H9 (cell line): ENCODE results near the gene VPS26B. TPM values are rescaled to one million over a fixed set of nuclear protein-coding genes. Genes with fewer than 3 reads are reported as not detected.

Source experiments
- DNase-seq: peaks from one replicate; pipeline ENCODE4 v3.0.0-alpha.2; 2017
- H2AFZ ChIP-seq: one replicate; pipeline ENCODE4 v1.6.1; 2013; ENCODE audit warnings: mild to moderate bottlenecking, low read length, control low read depth, moderate library complexity
- H2AK5ac ChIP-seq: 2 replicates; pipeline ENCODE4 v1.6.1; 2013; ENCODE audit warnings: low read length, control low read depth, mixed read lengths; ENCODE audit not compliant: insufficient read length
- H2BK120ac ChIP-seq: one replicate; pipeline ENCODE4 v1.6.1; 2013; ENCODE audit warnings: low read depth, mild to moderate bottlenecking, low read length, control low read depth, inconsistent platforms; ENCODE audit not compliant: poor library complexity, severe bottlenecking
- H2BK12ac ChIP-seq: 2 replicates; pipeline ENCODE4 v1.6.1; 2013; ENCODE audit warnings: low read length, control low read depth, mixed read lengths, low read depth; ENCODE audit not compliant: insufficient read length
- H2BK15ac ChIP-seq: 2 replicates; pipeline ENCODE4 v1.6.1; 2013; ENCODE audit warnings: low read depth, low read length, control low read depth
- H2BK20ac ChIP-seq: one replicate; pipeline ENCODE4 v1.6.1; 2013; ENCODE audit warnings: low read depth, mild to moderate bottlenecking, low read length, control low read depth, inconsistent platforms; ENCODE audit not compliant: poor library complexity, severe bottlenecking
- H2BK5ac ChIP-seq: 2 replicates; pipeline ENCODE4 v1.6.1; 2013; ENCODE audit warnings: low read length, control low read depth, mixed read lengths; ENCODE audit not compliant: insufficient read length
- H3K14ac ChIP-seq: 2 replicates; pipeline ENCODE4 v1.6.1; 2013; ENCODE audit warnings: low read length, control low read depth; ENCODE audit not compliant: insufficient read depth
- H3K18ac ChIP-seq: 2 replicates; pipeline ENCODE4 v1.6.1; 2013; ENCODE audit warnings: low read depth, mild to moderate bottlenecking, mixed read lengths, low read length, control low read depth; ENCODE audit not compliant: insufficient read length
- H3K23ac ChIP-seq: 2 replicates; pipeline ENCODE4 v1.6.1; 2013; ENCODE audit warnings: low read length, control low read depth, mixed read lengths, low read depth; ENCODE audit not compliant: insufficient read length
- H3K23me2 ChIP-seq: 2 replicates; pipeline ENCODE4 v1.6.1; 2013; ENCODE audit warnings: low read depth, mild to moderate bottlenecking, mixed read lengths, low read length, control low read depth; ENCODE audit not compliant: insufficient read length, poor library complexity, severe bottlenecking
- H3K27ac ChIP-seq: 2 replicates; pipeline ENCODE4 v1.5.1; 2013; ENCODE audit warnings: low read length, control low read depth, mixed read lengths, low read depth; ENCODE audit not compliant: insufficient read length
- H3K27me3 ChIP-seq: 2 replicates; pipeline ENCODE4 v1.6.1; 2013; ENCODE audit warnings: low read length, control low read depth, inconsistent platforms; ENCODE audit not compliant: insufficient read depth
- H3K4ac ChIP-seq: 2 replicates; pipeline ENCODE4 v1.6.1; 2013; ENCODE audit warnings: low read depth, mild to moderate bottlenecking, control low read depth, inconsistent platforms, low read length, moderate library complexity
- H3K4me1 ChIP-seq: 2 replicates; pipeline ENCODE4 v1.6.1; 2013; ENCODE audit warnings: low read length, control low read depth, inconsistent platforms; ENCODE audit not compliant: insufficient read depth
- H3K4me2 ChIP-seq: 2 replicates; pipeline ENCODE4 v1.6.1; 2013; ENCODE audit warnings: low read length, control low read depth, mixed read lengths; ENCODE audit not compliant: insufficient read length, insufficient read depth
- H3K56ac ChIP-seq: 2 replicates; pipeline ENCODE4 v1.6.1; 2013; ENCODE audit warnings: low read depth, mild to moderate bottlenecking, mixed read lengths, low read length, control low read depth; ENCODE audit not compliant: insufficient read length
- H3K79me1 ChIP-seq: 2 replicates; pipeline ENCODE4 v1.6.1; 2013; ENCODE audit warnings: low read depth, mild to moderate bottlenecking, moderate library complexity, low read length, control low read depth, inconsistent platforms; ENCODE audit not compliant: insufficient read depth, poor library complexity, severe bottlenecking
- H3K79me2 ChIP-seq: 2 replicates; pipeline ENCODE4 v1.6.1; 2013; ENCODE audit warnings: low read length, control low read depth, inconsistent platforms; ENCODE audit not compliant: insufficient read depth
- H3K9ac ChIP-seq: 2 replicates; pipeline ENCODE4 v1.6.1; 2013; ENCODE audit warnings: low read length, control low read depth, mixed read lengths; ENCODE audit not compliant: insufficient read length; ENCODE audit errors: extremely low read depth
- H3K9me3 ChIP-seq: one replicate; pipeline ENCODE4 v1.6.1; 2013; ENCODE audit warnings: low read depth, low read length, inconsistent platforms; ENCODE audit not compliant: control insufficient read depth
- H3T11ph ChIP-seq: one replicate; pipeline ENCODE4 v1.6.1; 2013; ENCODE audit warnings: mild to moderate bottlenecking, low read length, control low read depth, inconsistent platforms
- H4K20me1 ChIP-seq: one replicate; pipeline ENCODE4 v1.6.1; 2013; ENCODE audit not compliant: control insufficient read depth, insufficient read length, insufficient read depth
- H4K5ac ChIP-seq: 2 replicates; pipeline ENCODE4 v1.6.1; 2013; ENCODE audit warnings: low read depth, mild to moderate bottlenecking, mixed read lengths, low read length, control low read depth; ENCODE audit not compliant: insufficient read length
- H4K8ac ChIP-seq: replicated peaks from 2 replicates; pipeline ENCODE4 v1.6.1; 2013; ENCODE audit warnings: low read length, control low read depth, mixed read lengths, low read depth; ENCODE audit not compliant: insufficient read length
- H4K91ac ChIP-seq: 2 replicates; pipeline ENCODE4 v1.6.1; 2013; ENCODE audit warnings: low read depth, mild to moderate bottlenecking, moderate library complexity, mixed read lengths, low read length, control low read depth; ENCODE audit not compliant: insufficient read length
- H3K27ac Mint-ChIP-seq, 3 experiments: 2 replicates in 2 of 3; 3 replicates in 1 of 3; pipeline ENCODE4 v1.8.0; 2020 to 2021; ENCODE audit warnings: mixed read lengths in 3 of 3, mild to moderate bottlenecking in 1 of 3, moderate library complexity in 1 of 3
- H3K27me3 Mint-ChIP-seq: 2 replicates; pipeline ENCODE4 v1.8.0; 2021; ENCODE audit warnings: low read depth, mild to moderate bottlenecking, moderate library complexity, mixed read lengths
- H3K36me3 Mint-ChIP-seq, 3 experiments: 2 replicates in 2 of 3; 3 replicates in 1 of 3; pipeline ENCODE4 v1.8.0; 2020 to 2021; ENCODE audit warnings: low read depth in 3 of 3, mixed read lengths in 3 of 3; ENCODE audit not compliant: insufficient read depth in 1 of 3
- H3K4me1 Mint-ChIP-seq, 2 experiments: 2 replicates each; pipeline ENCODE4 v1.8.0; 2020; ENCODE audit warnings: mixed read lengths in 2 of 2
- H3K4me3 Mint-ChIP-seq, 2 experiments: 2 replicates in 1 of 2; 3 replicates in 1 of 2; pipeline ENCODE4 v1.8.0; 2020 to 2021; ENCODE audit warnings: mild to moderate bottlenecking in 2 of 2, mixed read lengths in 2 of 2, moderate library complexity in 1 of 2
- H3K9me3 Mint-ChIP-seq, 2 experiments: 2 replicates in 1 of 2; 3 replicates in 1 of 2; pipeline ENCODE4 v1.8.0; 2020; ENCODE audit warnings: mild to moderate bottlenecking in 2 of 2, mixed read lengths in 2 of 2, moderate library complexity in 1 of 2
- CTCF ChIP-seq: fragments of 200-600 bp; sonication (generic); conservative IDR thresholded peaks from 3 replicates; pipeline ENCODE4 v1.8.0; 2021; ENCODE audit warnings: antibody characterized with exemption, mild to moderate bottlenecking
- WGBS: extraction: QIAGEN DNeasy Blood & Tissue Kit; methylation state at CpG from one replicate; pipeline ENCODE4 v1.1.7; 2013; ENCODE audit warnings: missing lambda C conversion rate, low lambda C conversion rate, mixed read lengths; ENCODE audit not compliant: insufficient read length; ENCODE audit errors: extremely low coverage; 5-methylcytosine and 5-hydroxymethylcytosine counted together
- total RNA-seq: library from RNA; stranded (reverse); gene quantifications from 2 replicates; pipeline ENCODE4 v1.2.1, GENCODE V29; 2021

VPS26B gene
- total RNA-seq, 1 experiment from 2014 or later: 27.5 TPM

DNA sequence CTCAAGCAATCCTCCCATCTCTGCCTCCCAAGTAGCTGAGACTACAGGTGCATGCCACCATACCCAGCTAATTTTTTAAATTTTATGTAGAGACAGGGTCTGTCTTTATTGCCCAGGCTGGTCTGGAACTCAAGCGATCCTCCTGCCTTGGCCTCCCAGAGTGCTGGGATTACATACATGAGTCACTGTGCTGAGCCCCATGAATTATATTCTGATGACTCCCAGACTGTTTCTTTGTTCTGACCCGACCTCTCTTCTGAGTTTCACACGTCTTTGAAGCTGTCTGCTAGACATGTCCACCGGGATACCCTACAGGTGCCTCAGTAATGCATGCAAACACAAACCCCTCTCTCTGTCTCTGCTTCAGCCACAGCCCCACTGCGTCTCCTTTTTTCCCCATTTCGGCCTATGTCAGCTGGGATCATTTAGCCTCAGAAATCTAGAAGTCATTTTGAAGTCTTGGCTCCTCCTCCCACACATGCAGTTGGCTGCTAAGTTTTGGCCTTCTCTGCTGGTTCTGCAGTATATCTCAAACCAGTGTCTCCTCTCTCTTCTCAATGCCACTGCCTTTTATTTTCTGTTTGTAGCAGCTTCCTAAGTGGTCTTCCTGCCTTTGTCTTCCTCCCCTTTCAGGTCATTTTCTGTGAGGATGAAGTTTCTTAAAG lies 4.8 kb downstream of the VPS26B start:
- Histone ChIP-seq H3K79me2 (no peaks in the 10 kb centered on the region; the same call in 1 of the 2 replicates), H4K5ac (no peak overlapping the region), H3K18ac (no peak overlapping the region), H2AFZ (no peak overlapping the region), H3K23me2 (peaks cover 9% of the 10 kb centered on the region), H3K4me2 (no peak overlapping the region), H3K4me1 (no peaks in the 10 kb centered on the region), H3K79me1 (no peaks in the 10 kb centered on the region), H2AK5ac (no peak overlapping the region), H4K20me1 (no peaks in the 10 kb centered on the region), H3K9me3 (no peaks in the 10 kb centered on the region), H2BK12ac (no peak overlapping the region), H4K8ac (no peak overlapping the region), H3K4ac (no peak overlapping the region), H3K9ac (no peak overlapping the region), H3T11ph (no peak overlapping the region), H3K14ac (no peak overlapping the region), H2BK20ac (no peak overlapping the region), H2BK120ac (no peak overlapping the region), H3K56ac (no peak overlapping the region), H3K27ac (no peak overlapping the region), H3K27me3 (no peaks in the 10 kb centered on the region), H3K23ac (no peak overlapping the region), H4K91ac (no peak overlapping the region), H2BK5ac (no peak overlapping the region), H2BK15ac (no peak overlapping the region)
- no peak for TF ChIP-seq CTCF
- no CpG with 5 or more reads among the region's 6 CpGs for WGBS
- Mint-ChIP-seq H3K36me3 (no peaks in the 10 kb centered on the region; a peak in 2 of 7 replicates), H3K9me3 (no peaks in the 10 kb centered on the region), H3K27me3 (peaks cover 7% of the 10 kb centered on the region), H3K4me3 (peak overlapping the region in 1 of 2 experiments; percentile 19; a peak in 1 of 5 replicates), H3K4me1 (peaks cover 11 to 19% of the 10 kb centered on the region in 2 experiments), H3K27ac (no peak overlapping the region; a peak in 2 of 7 replicates)
- no peak for DNase-seq
